Epithelial cell of proximal tubule (primary cell): ENCODE data around the gene CIDEB. TPM values are rescaled to one million over a fixed set of nuclear protein-coding genes. Genes with fewer than 3 reads are reported as not detected.

Source experiments
- DNase-seq: peaks from one replicate; pipeline ENCODE4 v3.0.0-alpha.2; 2011; ENCODE audit warnings: low read depth
- H3K4me3 ChIP-seq: 2 replicates; pipeline ENCODE4 v1.5.1; 2011; ENCODE audit warnings: low read depth, mild to moderate bottlenecking, low read length
- total RNA-seq: library from RNA; depleted of rRNA; stranded (reverse); fragments of >200 nt; gene quantifications from 2 replicates; pipeline ENCODE4 v1.2.3, GENCODE V29; 2015
- TF ChIP-seq, protein P1 (sequence below): conservative IDR thresholded peaks from 2 replicates; pipeline ENCODE4 v1.5.1; 2012; ENCODE audit warnings: low read depth, mild to moderate bottlenecking, low read length

Gene CIDEB
- total RNA-seq, 1 donor from 2014 or later = 3.6 TPM

DNA sequence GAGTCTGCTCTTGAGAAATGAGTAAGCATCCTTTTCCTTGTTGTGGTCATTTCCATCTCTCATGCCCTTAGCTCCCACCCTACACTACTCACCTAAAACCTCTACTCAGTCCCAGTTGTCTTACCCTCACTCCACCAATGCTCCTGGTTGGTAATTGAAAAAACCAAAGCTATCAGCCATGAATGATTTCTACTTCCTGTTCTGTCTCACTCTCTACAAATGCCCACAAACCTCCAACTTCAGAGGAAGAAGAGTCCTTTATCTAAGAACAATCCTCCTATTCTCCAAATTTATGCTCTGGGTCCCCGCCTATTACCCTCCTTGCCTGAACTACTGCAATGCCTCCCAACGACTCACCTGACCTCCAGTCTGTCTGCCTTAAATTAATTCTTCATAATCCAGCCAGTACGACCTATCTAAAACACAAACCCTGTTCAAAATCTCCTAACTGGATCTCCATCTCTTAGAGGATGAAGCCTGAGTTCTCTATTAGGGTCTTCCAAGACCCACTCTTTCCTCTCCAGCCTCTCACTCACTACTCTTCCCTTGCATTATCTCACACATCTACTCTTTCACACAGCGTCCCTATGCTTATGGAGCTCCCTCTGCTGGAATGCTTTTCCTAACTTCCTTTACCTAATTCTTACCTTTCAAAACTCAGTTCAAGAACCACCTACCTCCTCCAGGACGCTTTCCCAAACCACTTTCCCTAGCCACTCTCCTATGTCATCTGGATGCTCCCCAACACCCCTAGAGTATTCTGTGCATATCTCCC is 10.4 kb downstream of the CIDEB start:
- no peak for DNase-seq
- no peak overlapping the region for H3K4me3 ChIP-seq
- TF ChIP-seq, protein P1, sequence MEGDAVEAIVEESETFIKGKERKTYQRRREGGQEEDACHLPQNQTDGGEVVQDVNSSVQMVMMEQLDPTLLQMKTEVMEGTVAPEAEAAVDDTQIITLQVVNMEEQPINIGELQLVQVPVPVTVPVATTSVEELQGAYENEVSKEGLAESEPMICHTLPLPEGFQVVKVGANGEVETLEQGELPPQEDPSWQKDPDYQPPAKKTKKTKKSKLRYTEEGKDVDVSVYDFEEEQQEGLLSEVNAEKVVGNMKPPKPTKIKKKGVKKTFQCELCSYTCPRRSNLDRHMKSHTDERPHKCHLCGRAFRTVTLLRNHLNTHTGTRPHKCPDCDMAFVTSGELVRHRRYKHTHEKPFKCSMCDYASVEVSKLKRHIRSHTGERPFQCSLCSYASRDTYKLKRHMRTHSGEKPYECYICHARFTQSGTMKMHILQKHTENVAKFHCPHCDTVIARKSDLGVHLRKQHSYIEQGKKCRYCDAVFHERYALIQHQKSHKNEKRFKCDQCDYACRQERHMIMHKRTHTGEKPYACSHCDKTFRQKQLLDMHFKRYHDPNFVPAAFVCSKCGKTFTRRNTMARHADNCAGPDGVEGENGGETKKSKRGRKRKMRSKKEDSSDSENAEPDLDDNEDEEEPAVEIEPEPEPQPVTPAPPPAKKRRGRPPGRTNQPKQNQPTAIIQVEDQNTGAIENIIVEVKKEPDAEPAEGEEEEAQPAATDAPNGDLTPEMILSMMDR = peak; percentile 73

DNA sequence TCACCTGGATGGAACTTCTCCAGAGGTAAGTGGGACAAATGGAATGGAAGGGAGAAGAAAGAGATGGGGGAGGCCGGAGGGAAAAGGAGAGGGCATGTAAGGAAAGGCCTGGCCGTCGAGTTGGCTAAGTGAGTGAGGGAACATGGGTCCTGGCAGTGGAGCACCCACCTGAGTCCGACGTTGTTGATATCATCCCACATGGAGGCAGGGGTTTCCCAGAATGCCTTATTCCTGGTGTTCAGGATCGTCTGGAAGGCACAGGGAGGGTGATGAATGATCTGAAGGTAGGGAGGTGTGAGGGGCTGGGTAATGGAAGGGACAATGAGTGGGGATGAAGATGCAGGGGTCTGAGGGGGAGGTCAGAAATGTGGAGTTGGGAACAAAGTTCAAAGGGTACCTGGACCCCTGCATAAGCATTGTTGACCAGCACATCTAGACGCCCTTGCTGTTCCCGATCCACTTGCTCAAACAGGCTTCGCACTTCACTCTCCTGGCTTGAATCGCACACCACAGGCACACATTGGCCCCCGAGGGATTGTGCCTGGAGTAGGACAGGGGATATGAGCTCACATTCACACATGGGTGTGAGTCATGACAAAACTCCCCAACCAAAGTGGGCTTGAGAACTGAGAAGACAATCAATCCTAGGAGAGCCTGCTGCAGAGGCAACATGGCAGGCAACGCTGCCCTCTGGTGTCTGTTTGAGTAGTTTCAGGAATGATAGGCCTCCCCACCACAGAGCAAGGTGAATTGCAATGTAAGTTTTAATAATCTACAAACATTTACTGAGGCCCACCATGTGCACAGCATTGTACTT is 11.2 kb downstream of the CIDEB start:
- H3K4me3 ChIP-seq = no peak overlapping the region
- TF ChIP-seq, protein P1 = peak; percentile 86

DNA sequence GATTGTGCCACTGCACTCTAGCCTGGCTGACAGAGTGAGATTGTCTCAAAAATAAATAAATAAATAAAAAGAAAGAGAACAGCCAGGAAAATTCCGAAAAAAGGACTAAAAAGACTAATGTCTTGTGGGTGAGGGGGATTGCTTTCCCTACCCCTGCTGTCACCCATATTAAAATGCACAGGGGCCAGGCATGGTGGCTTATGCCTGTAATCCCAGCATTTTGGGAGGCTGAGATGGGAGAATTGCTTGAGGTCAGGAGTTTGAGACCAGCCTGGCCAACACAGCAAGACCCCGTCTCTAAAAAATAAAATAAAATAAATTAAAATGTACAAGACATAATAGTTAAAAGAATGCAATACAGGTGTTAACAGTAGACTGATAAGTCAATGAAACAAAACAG is 14.3 kb downstream of the CIDEB start:
- no peak overlapping the region for H3K4me3 ChIP-seq
- DNase-seq = no peak
- TF ChIP-seq, protein P1 = no peak

More for the DNA sequence above, 11.2 kb downstream of the CIDEB start:
- peak; percentile 64 for DNase-seq

DNA sequence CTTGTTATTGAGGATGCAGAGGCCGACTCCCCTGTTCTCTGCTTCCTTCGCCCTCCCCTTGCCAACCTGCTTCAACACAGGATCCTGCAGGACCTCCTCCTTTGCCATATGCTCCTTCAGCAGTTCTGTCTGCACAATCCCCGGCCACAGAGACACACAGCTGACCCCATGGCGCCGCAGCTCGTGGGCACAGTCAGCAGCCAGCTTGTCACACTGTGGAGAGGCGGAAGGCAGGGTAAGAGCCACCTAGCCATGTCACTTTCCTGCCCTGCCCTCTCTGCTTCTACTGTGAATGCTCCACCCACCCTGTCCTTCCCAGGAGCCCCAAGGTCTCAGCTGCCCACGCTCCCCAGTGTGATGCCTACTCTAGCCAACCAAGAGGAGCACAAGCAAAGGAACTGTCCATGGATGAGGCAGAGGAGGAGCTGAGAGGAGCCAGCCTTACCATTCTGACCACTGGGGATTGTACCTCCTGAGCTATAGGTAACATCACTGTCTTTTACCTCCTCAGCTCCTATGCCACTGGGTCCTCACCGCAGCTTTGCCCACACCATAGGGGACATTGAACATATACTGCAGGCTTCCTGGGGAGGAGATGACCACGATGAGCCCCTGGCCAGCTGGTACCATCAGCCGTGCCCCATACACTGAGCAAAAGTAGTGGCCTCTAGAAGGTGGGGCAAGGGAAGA is 15.5 kb downstream of the CIDEB start:
- no peak overlapping the region for H3K4me3 ChIP-seq
- TF ChIP-seq, protein P1 = no peak
- no peak for DNase-seq

DNA sequence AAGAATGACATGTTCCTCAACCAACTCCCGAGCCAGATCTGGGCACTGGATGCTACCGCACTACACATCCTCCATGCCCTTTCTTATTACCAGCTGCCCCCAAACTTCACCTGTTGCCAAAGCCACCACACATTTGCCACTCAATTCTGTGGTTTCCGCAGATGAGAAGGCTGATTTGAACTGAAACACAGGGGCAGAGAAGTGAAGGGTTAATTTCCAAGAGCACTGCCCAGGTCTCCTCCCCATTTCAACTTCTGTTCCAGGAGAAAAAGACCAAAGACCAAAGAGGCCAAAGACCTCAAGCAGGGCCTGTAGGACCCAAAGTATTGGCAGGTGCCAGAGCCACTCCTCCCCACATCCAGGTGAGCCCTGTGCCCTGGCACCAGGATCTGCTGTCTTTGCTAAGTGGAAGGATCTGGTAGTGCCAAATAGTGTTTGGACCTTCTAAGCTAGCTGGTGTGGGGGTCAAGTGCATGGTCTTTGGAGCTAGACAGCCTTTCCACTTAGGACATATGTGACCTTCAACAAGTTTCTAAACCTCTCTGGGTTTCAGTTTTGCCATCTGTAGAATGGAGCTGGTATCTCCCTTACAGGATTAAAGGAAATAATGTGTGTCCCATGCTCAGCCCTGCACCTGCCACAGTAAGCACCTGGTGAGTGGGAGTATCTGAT is 16.2 kb downstream of the CIDEB start:
- no peak for DNase-seq
- TF ChIP-seq, protein P1 = no peak
- no peak overlapping the region for H3K4me3 ChIP-seq

DNA sequence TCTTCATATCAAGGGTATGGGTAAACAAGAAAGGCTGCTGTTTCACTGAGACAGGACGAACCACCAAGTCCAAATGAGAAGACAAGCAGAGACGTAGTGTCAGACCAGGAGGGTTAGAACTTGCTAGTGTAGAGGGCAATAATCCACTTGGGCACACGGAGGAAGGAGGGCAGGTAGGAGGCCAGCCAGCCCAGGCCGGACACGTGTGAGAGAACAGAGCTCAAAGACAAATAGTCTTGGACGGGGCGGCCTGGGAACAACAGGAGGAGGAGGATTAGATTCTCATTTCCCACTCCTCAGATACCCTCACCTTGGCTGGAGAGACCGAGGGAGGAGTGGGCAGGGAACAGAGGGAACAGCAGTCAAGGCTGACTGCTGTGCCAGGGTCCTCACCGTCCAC is 17.0 kb downstream of the CIDEB start:
- TF ChIP-seq, protein P1 = no peak
- H3K4me3 ChIP-seq = no peak overlapping the region
- no peak for DNase-seq
